Endothelial cell of umbilical vein (primary cell): ENCODE measurements around the gene RNF169. TPM values are rescaled to one million over a fixed set of nuclear protein-coding genes. Genes with fewer than 3 reads are reported as not detected.

Experiments
- BruUV-seq: library from RNA; stranded (reverse); fragments of 400-500 nt; replicated peaks from 2 replicates; lab custom pipeline; 2021; lab: Mats Ljungman, UMichigan
- CTCF ChIA-PET: fragments of 300-600, 350-600 bp; sonication (Branson Sonifier 250); formaldehyde crosslinking; loops from one replicate; lab custom pipeline; 2021; ENCODE audit warnings: antibody characterized with exemption, inconsistent platforms; lab: Charles Lee
- POLR2A ChIA-PET: fragments of 300-600, 350-600 bp; sonication (Branson Sonifier 250); formaldehyde crosslinking; loops from one replicate; lab custom pipeline; 2021; ENCODE audit warnings: antibody characterized with exemption, inconsistent platforms; lab: Charles Lee
- DNase-seq: peaks from one replicate; pipeline ENCODE4 v3.0.0-alpha.2; 2011; ENCODE audit warnings: low read depth, low spot score
- FAIRE-seq: peaks from 2 replicates; lab custom pipeline; 2011; peaks lifted over from hg19 to GRCh38; lab: Jason Lieb, UNC
- H2AFZ ChIP-seq: 2 replicates; pipeline ENCODE4 v1.6.0; 2012; ENCODE audit warnings: low read depth, low read length, control low read depth, inconsistent platforms
- H3K27ac ChIP-seq: 2 replicates; pipeline ENCODE4 v1.5.1; 2011; ENCODE audit warnings: low read depth, mild to moderate bottlenecking, control low read depth, low read length, moderate library complexity; ENCODE audit not compliant: insufficient read depth
- H3K27me3 ChIP-seq, 2 experiments: 2 replicates each; pipeline versions ENCODE4 v1.6.0 to v1.6.1; 2011; ENCODE audit warnings: low read length in 2 of 2, mixed read lengths in 1 of 2; ENCODE audit not compliant: control insufficient read depth in 2 of 2, insufficient read depth in 2 of 2
- H3K36me3 ChIP-seq, 2 experiments: 2 replicates in 1 of 2; 3 replicates in 1 of 2; pipeline ENCODE4 v1.5.1; 2011; ENCODE audit warnings: low read length in 2 of 2, mild to moderate bottlenecking in 1 of 2, moderate library complexity in 1 of 2; ENCODE audit not compliant: control insufficient read depth in 2 of 2, insufficient read depth in 2 of 2; ENCODE audit errors: extremely low read depth in 1 of 2
- H3K4me1 ChIP-seq: 3 replicates; pipeline ENCODE4 v1.5.1; 2011; ENCODE audit warnings: mild to moderate bottlenecking, low read length; ENCODE audit not compliant: control insufficient read depth, insufficient read depth; ENCODE audit errors: extremely low read depth
- H3K4me2 ChIP-seq: 2 replicates; pipeline ENCODE4 v1.6.1; 2011; ENCODE audit warnings: low read length, control low read depth, mixed read lengths; ENCODE audit not compliant: insufficient read depth
- H3K4me3 ChIP-seq, 3 experiments: fragments of 200-600 bp in 1 of 3; sonication (generic), shearing (Covaris generic) in 1 of 3; replicated peaks in 1 of 3; 2 replicates each; pipeline ENCODE4 v1.5.1; 2011 to 2016; ENCODE audit warnings: control low read depth in 3 of 3, low read length in 3 of 3, mild to moderate bottlenecking in 2 of 3, inconsistent platforms in 1 of 3, low read depth in 1 of 3, moderate library complexity in 1 of 3; ENCODE audit not compliant: insufficient read depth in 1 of 3
- H3K79me2 ChIP-seq: 2 replicates; pipeline ENCODE4 v1.6.0; 2012; ENCODE audit warnings: low read length, inconsistent platforms; ENCODE audit not compliant: control insufficient read depth, insufficient read depth
- H3K9ac ChIP-seq: replicated peaks from 2 replicates; pipeline ENCODE3; 2011; ENCODE audit warnings: low read length, control low read depth; ENCODE audit not compliant: insufficient read depth; ENCODE audit errors: extremely low read depth
- H3K9me1 ChIP-seq: replicated peaks from 3 replicates; pipeline ENCODE4 v1.6.0; 2011; ENCODE audit warnings: mild to moderate bottlenecking, low read length; ENCODE audit not compliant: control insufficient read depth, insufficient read depth; ENCODE audit errors: extremely low read depth
- H3K9me3 ChIP-seq: replicated peaks from 2 replicates; pipeline ENCODE4 v1.5.1; 2012; ENCODE audit warnings: low read length, inconsistent platforms; ENCODE audit not compliant: control insufficient read depth, insufficient read depth
- H4K20me1 ChIP-seq: replicated peaks from 2 replicates; pipeline ENCODE3; 2011; ENCODE audit warnings: mild to moderate bottlenecking, low read length; ENCODE audit not compliant: control insufficient read depth, insufficient read depth; ENCODE audit errors: extremely low read depth
- EZH2 ChIP-seq: IDR thresholded peaks from 2 replicates; pipeline ENCODE4 v1.6.1; 2012; ENCODE audit warnings: borderline replicate concordance, low read depth, mild to moderate bottlenecking, moderate library complexity, low read length, inconsistent platforms; ENCODE audit not compliant: severe bottlenecking
- FOS ChIP-seq: IDR thresholded peaks from 2 replicates; pipeline ENCODE4 v1.6.1; 2011; ENCODE audit warnings: mild to moderate bottlenecking, low read length, moderate library complexity, borderline replicate concordance; ENCODE audit not compliant: insufficient read depth
- GATA2 ChIP-seq: IDR thresholded peaks from 2 replicates; pipeline ENCODE4 v1.7.0; 2011; ENCODE audit warnings: low read depth, mild to moderate bottlenecking, moderate library complexity, mixed read lengths, low read length; ENCODE audit not compliant: insufficient read length, insufficient read depth
- MYC ChIP-seq: IDR thresholded peaks from one replicate; pipeline ENCODE4 v1.6.1; 2011; ENCODE audit warnings: mild to moderate bottlenecking, low read depth, low read length
- POLR2A ChIP-seq: IDR thresholded peaks from 2 replicates; pipeline ENCODE4 v1.6.1; 2012; ENCODE audit warnings: low read depth, mild to moderate bottlenecking, control low read depth, low read length
- POLR2AphosphoS5 ChIP-seq: IDR thresholded peaks from 2 replicates; pipeline ENCODE4 v1.6.1; 2012; ENCODE audit warnings: low read depth, mild to moderate bottlenecking, control low read depth, low read length, moderate library complexity; ENCODE audit not compliant: insufficient read depth
- dilution Hi-C: fragments of 300-500 bp; cut with MboI; formaldehyde crosslinking; loops from one replicate; pipeline ENCODE4 v1.15.0; 2019; ENCODE audit warnings: low sequenced_read_pairs; ENCODE audit not compliant: extremely low pct_ligation_motif_present
- intact Hi-C: fragments of 100-400 bp; cut with micrococcal nuclease; formaldehyde crosslinking; loops from one replicate; pipeline ENCODE4 v1.10.0; 2022
- polyA plus RNA-seq, 4 experiments: library from polyadenylated mRNA; depleted of rRNA in 3 of 4; stranded (reverse) in 3 of 4; unstranded in 1 of 4; fragments of >200 nt; gene quantifications; 2 replicates each; pipeline versions ENCODE4 v1.2.1 to v1.2.3, GENCODE V29; 2011 to 2012; ENCODE audit warnings: missing spikeins in 1 of 4
- total RNA-seq: library from RNA; stranded (reverse); gene quantifications from 2 replicates; pipeline ENCODE4 v1.2.3, GENCODE V29; 2021
- TF ChIP-seq, protein P1 (sequence below), 2 donors: IDR thresholded peaks; 1 replicate in 1 of 2; 2 replicates in 1 of 2; pipeline ENCODE4 v1.5.1; 2011; ENCODE audit warnings: low read length in 2 of 2, mild to moderate bottlenecking in 2 of 2, moderate library complexity in 2 of 2, control low read depth in 1 of 2, inconsistent platforms in 1 of 2, low read depth in 1 of 2; ENCODE audit not compliant: insufficient read depth in 1 of 2; ENCODE audit errors: extremely low read depth in 1 of 2

Gene RNF169
- total and polyA plus RNA-seq, 2 donors (not counting 3 experiments of a cell fraction or from before 2014, with no cell fraction given): 5.8 to 21.3 TPM

DNA sequence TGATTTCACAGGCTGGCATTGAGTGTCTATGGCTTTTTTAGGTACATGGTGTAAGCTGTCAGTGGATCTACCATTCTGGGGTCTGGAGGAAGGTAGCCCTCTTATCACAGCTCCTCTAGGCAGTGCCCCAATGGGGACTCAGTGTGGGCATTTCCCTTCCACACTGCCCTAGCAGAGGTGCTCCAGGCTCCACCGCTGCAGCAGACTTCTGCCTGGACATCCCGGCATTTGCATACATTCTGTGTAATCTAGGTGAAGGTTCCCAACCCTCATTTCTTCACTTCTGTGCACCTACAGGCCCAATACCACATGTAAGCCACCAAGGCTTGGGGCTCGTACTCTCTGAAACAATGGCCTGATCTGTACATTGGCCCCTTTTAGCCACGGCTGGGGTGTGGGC is 78.3 kb downstream of the RNF169 start:
- Histone ChIP-seq H3K9me3 (no peaks in the 10 kb centered on the region), H3K4me1 (peaks cover 14% of the 10 kb centered on the region), H3K4me2 (no peak overlapping the region), H3K9me1 (no peaks in the 10 kb centered on the region), H3K36me3 (no peaks in the 10 kb centered on the region), H3K9ac (no peak overlapping the region), H2AFZ (no peak overlapping the region), H3K27ac (no peak overlapping the region), H3K4me3 (no peak overlapping the region), H4K20me1 (no peaks in the 10 kb centered on the region), H3K79me2 (no peaks in the 10 kb centered on the region), H3K27me3 (no peaks in the 10 kb centered on the region)
- dilution Hi-C loops (no loop called here), intact Hi-C loops (no loop called here)
- TF ChIP-seq POLR2AphosphoS5 (no peak), POLR2A (no peak), MYC (no peak), EZH2 (no peak), GATA2 (no peak), FOS (no peak)
- TF ChIP-seq, protein P1, sequence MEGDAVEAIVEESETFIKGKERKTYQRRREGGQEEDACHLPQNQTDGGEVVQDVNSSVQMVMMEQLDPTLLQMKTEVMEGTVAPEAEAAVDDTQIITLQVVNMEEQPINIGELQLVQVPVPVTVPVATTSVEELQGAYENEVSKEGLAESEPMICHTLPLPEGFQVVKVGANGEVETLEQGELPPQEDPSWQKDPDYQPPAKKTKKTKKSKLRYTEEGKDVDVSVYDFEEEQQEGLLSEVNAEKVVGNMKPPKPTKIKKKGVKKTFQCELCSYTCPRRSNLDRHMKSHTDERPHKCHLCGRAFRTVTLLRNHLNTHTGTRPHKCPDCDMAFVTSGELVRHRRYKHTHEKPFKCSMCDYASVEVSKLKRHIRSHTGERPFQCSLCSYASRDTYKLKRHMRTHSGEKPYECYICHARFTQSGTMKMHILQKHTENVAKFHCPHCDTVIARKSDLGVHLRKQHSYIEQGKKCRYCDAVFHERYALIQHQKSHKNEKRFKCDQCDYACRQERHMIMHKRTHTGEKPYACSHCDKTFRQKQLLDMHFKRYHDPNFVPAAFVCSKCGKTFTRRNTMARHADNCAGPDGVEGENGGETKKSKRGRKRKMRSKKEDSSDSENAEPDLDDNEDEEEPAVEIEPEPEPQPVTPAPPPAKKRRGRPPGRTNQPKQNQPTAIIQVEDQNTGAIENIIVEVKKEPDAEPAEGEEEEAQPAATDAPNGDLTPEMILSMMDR (IDR thresholded peaks at IDR 0.05; ENCODE audit: extremely low read depth in 1 of 2, insufficient read depth in 1 of 2, low read depth in 1 of 2, low read length in 2 of 2): no peak
- no peak for DNase-seq
- no peak for FAIRE-seq
- no TSS peak for BruUV-seq
- ChIA-PET POLR2A (no interaction called here), CTCF (no interaction called here)
